Measurements from ENCODE around the gene BTBD9.

GRCh38 chr6:38378801-38379200 lies 260.9 kb downstream of the BTBD9 start:
- TF ChIP-seq EZH2 (IDR thresholded peaks at IDR 0.05; ENCODE audit: low read depth) (no peak), CTCF (conservative IDR thresholded peaks at IDR 0.05) (no peak)

Data from PC-9 (cell line).